ENCODE data around the gene ITPRIPL1.

- TF ChIP-seq, protein P1, sequence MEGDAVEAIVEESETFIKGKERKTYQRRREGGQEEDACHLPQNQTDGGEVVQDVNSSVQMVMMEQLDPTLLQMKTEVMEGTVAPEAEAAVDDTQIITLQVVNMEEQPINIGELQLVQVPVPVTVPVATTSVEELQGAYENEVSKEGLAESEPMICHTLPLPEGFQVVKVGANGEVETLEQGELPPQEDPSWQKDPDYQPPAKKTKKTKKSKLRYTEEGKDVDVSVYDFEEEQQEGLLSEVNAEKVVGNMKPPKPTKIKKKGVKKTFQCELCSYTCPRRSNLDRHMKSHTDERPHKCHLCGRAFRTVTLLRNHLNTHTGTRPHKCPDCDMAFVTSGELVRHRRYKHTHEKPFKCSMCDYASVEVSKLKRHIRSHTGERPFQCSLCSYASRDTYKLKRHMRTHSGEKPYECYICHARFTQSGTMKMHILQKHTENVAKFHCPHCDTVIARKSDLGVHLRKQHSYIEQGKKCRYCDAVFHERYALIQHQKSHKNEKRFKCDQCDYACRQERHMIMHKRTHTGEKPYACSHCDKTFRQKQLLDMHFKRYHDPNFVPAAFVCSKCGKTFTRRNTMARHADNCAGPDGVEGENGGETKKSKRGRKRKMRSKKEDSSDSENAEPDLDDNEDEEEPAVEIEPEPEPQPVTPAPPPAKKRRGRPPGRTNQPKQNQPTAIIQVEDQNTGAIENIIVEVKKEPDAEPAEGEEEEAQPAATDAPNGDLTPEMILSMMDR (IDR thresholded peaks at IDR 0.05; ENCODE audit: low read depth, low read length, missing input control), result no peak
- TF ChIP-seq TAF1 (conservative IDR thresholded peaks at IDR 0.05) (no peak), RAD21 (IDR thresholded peaks at IDR 0.05) (no peak), FOXA1 (IDR thresholded peaks at IDR 0.05) (no peak), YY1 (IDR thresholded peaks at IDR 0.05) (no peak), ATF3 (IDR thresholded peaks at IDR 0.05) (no peak)
- TF ChIP-seq, protein P2, sequence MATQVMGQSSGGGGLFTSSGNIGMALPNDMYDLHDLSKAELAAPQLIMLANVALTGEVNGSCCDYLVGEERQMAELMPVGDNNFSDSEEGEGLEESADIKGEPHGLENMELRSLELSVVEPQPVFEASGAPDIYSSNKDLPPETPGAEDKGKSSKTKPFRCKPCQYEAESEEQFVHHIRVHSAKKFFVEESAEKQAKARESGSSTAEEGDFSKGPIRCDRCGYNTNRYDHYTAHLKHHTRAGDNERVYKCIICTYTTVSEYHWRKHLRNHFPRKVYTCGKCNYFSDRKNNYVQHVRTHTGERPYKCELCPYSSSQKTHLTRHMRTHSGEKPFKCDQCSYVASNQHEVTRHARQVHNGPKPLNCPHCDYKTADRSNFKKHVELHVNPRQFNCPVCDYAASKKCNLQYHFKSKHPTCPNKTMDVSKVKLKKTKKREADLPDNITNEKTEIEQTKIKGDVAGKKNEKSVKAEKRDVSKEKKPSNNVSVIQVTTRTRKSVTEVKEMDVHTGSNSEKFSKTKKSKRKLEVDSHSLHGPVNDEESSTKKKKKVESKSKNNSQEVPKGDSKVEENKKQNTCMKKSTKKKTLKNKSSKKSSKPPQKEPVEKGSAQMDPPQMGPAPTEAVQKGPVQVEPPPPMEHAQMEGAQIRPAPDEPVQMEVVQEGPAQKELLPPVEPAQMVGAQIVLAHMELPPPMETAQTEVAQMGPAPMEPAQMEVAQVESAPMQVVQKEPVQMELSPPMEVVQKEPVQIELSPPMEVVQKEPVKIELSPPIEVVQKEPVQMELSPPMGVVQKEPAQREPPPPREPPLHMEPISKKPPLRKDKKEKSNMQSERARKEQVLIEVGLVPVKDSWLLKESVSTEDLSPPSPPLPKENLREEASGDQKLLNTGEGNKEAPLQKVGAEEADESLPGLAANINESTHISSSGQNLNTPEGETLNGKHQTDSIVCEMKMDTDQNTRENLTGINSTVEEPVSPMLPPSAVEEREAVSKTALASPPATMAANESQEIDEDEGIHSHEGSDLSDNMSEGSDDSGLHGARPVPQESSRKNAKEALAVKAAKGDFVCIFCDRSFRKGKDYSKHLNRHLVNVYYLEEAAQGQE (IDR thresholded peaks at IDR 0.05), result no peak
These were observed 1.4 kb downstream of the ITPRIPL1 start for GRCh38 chr2:96326564-96326963.

Measured in liver (tissue), 3 donors.